Testis (tissue), 3 donors: ENCODE measurements around the gene COL6A2. TPM values are rescaled to one million over a fixed set of nuclear protein-coding genes. Genes with fewer than 3 reads are reported as not detected.

Experiments used
- DNase-seq: peaks from one replicate; pipeline ENCODE4 v3.0.0-alpha.2; 2019
- H3K27ac ChIP-seq, 2 donors: fragments of 200-600 bp; sonication (generic); one replicate each; pipeline ENCODE4 v1.5.1; 2019
- H3K27me3 ChIP-seq: fragments of 200-600 bp; sonication (generic); one replicate; pipeline ENCODE4 v1.5.1; 2019
- H3K36me3 ChIP-seq: fragments of 200-600 bp; sonication (generic); one replicate; pipeline ENCODE4 v1.5.1; 2017; ENCODE audit warnings: low read depth; ENCODE audit errors: missing control alignments
- H3K4me1 ChIP-seq: fragments of 200-600 bp; sonication (generic); one replicate; pipeline ENCODE4 v1.5.1; 2019
- H3K4me3 ChIP-seq, 2 donors: fragments of 200-600 bp; sonication (generic); one replicate each; pipeline ENCODE4 v1.5.1; 2017 to 2019
- H3K9me3 ChIP-seq: fragments of 200-600 bp; sonication (generic); one replicate; pipeline ENCODE4 v1.5.1; 2017
- CTCF ChIP-seq, 3 experiments: fragments of 450-650 bp in 2 of 3; fragments of 200-600 bp in 1 of 3; sonication (generic) in 1 of 3; IDR thresholded peaks; one replicate each; pipeline ENCODE4 v1.5.1; 2016 to 2019; ENCODE audit warnings: antibody characterized with exemption in 3 of 3, mild to moderate bottlenecking in 2 of 3, moderate library complexity in 1 of 3
- POLR2A ChIP-seq: fragments of 450-650 bp; IDR thresholded peaks from one replicate; pipeline ENCODE4 v1.6.1; 2017; ENCODE audit warnings: antibody characterized with exemption, mild to moderate bottlenecking, moderate library complexity
- WGBS, 2 donors: methylation state at CpG; one replicate each; pipeline ENCODE4 v1.1.5; 2018; 5-methylcytosine and 5-hydroxymethylcytosine counted together
- intact Hi-C: fragments of 100-400 bp; cut with DNase I; formaldehyde crosslinking; loops from one replicate; pipeline ENCODE4 v1.15.1; 2023; ENCODE audit warnings: low total_unique reads
- polyA plus RNA-seq: library from polyadenylated mRNA; stranded (reverse); fragments of 350-450 nt; fragmentation: Illumina TruSeq; extraction: RNeasy Lipid Tissue Mini Kit (QIAGEN cat#74804); gene quantifications from one replicate; pipeline ENCODE4 v1.2.3, GENCODE V29; 2014; ENCODE audit warnings: low read depth, low replicate concordance; ENCODE audit not compliant: insufficient read depth
- total RNA-seq, 2 donors: library from RNA; depleted of rRNA; stranded (reverse); fragments of >200 nt; gene quantifications; one replicate each; pipeline ENCODE4 v1.2.3, GENCODE V29; 2016

COL6A2 gene
- total and polyA plus RNA-seq, 3 donors from 2014 or later: 192 to 362 (median 236) TPM

GRCh38 chr21:46054031-46054430 is 43.9 kb upstream of the COL6A2 start:
- no peak overlapping the region for H3K27ac ChIP-seq
- H3K27me3 ChIP-seq: no peaks in the 10 kb centered on the region
- H3K9me3 ChIP-seq: no peaks in the 10 kb centered on the region
- peaks cover 33% of the 10 kb centered on the region for H3K4me1 ChIP-seq
- peak; percentile 12 for DNase-seq
- 83 to 89% methylated on average over 10 of the region's 10 CpGs for WGBS, 2 donors
- no peak overlapping the region for H3K4me3 ChIP-seq
- intact Hi-C loops: no loop called here
- TF ChIP-seq CTCF (IDR thresholded peaks at IDR 0.05) (no peak), POLR2A (no peak)
- H3K36me3 ChIP-seq: no peaks in the 10 kb centered on the region

- Histone ChIP-seq H3K9me3 (no peaks in the 10 kb centered on the region), H3K4me3 (no peak overlapping the region), H3K27me3 (no peaks in the 10 kb centered on the region), H3K4me1 (peaks cover 30% of the 10 kb centered on the region), H3K36me3 (no peaks in the 10 kb centered on the region), H3K27ac (no peak overlapping the region)
- 53 to 74% methylated on average over 12 of the region's 12 CpGs for WGBS, 2 donors
- TF ChIP-seq CTCF (IDR thresholded peaks at IDR 0.05) (no peak), POLR2A (no peak)
- intact Hi-C loops: no loop called here
- DNase-seq: peak; percentile 20
Measured at GRCh38 chr21:46054451-46054881, 43.4 kb upstream of the COL6A2 start.

- WGBS, 2 donors: 51 to 65% methylated on average over 6 to 23 of the region's 23 CpGs
- intact Hi-C loops: no loop called here
- peaks cover 27% of the 10 kb centered on the region for H3K4me1 ChIP-seq
Measured at GRCh38 chr21:46055863-46056281, 42.0 kb upstream of the COL6A2 start.

GRCh38 chr21:46056450-46056903 is 41.4 kb upstream of the COL6A2 start:
- H3K27me3 ChIP-seq: no peaks in the 10 kb centered on the region
- no peak overlapping the region for H3K4me3 ChIP-seq
- intact Hi-C loops: no loop called here
- TF ChIP-seq POLR2A: no peak
- TF ChIP-seq CTCF (IDR thresholded peaks at IDR 0.05): no peak
- peaks cover 32% of the 10 kb centered on the region for H3K4me1 ChIP-seq
- peak overlapping the region; percentile 79 to 89 for H3K27ac ChIP-seq
- DNase-seq: peak; percentile 74
- H3K36me3 ChIP-seq: no peaks in the 10 kb centered on the region
- H3K9me3 ChIP-seq: no peaks in the 10 kb centered on the region
- WGBS, 2 donors: 52 to 68% methylated on average over 26 of the region's 26 CpGs

More at GRCh38 chr21:46055863-46056281, 42.0 kb upstream of the COL6A2 start:
- TF ChIP-seq CTCF (IDR thresholded peaks at IDR 0.05) (no peak), POLR2A (no peak)
- H3K36me3 ChIP-seq: no peaks in the 10 kb centered on the region
- H3K4me3 ChIP-seq: no peak overlapping the region
- DNase-seq: peak; percentile 15
- H3K9me3 ChIP-seq: no peaks in the 10 kb centered on the region
- H3K27me3 ChIP-seq: no peaks in the 10 kb centered on the region
- H3K27ac ChIP-seq: peak overlapping the region; percentile 79 to 89

- H3K27me3 ChIP-seq: no peaks in the 10 kb centered on the region
- no peaks in the 10 kb centered on the region for H3K36me3 ChIP-seq
- H3K4me3 ChIP-seq: no peak overlapping the region
- intact Hi-C loops: no loop called here
- H3K4me1 ChIP-seq: peaks cover 32% of the 10 kb centered on the region
- H3K9me3 ChIP-seq: no peaks in the 10 kb centered on the region
- no peak for TF ChIP-seq POLR2A
- 56 to 63% methylated on average over 15 to 27 of the region's 27 CpGs for WGBS, 2 donors
- DNase-seq: peak; percentile 12
- peak overlapping the region; percentile 79 to 89 for H3K27ac ChIP-seq
Measured at GRCh38 chr21:46057111-46057709, 40.7 kb upstream of the COL6A2 start.
